ENCODE data around the gene XYLT1. TPM values are rescaled to one million over a fixed set of nuclear protein-coding genes. Genes with fewer than 3 reads are reported as not detected.

XYLT1 gene
- total and polyA plus RNA-seq, 12 donors = 0.29 to 4.0 (median 1.6) TPM

- WGBS, 2 donors = 96 to 97% methylated on average over 10 of the region's 10 CpGs
- no peak for TF ChIP-seq CTCF (IDR thresholded peaks at IDR 0.05)
- peaks cover 0 to 21% (median 0%) of the 10 kb centered on the region in 9 donors for H3K4me1 ChIP-seq
- H3K27me3 ChIP-seq = peaks cover 0 to 10% (median 0%) of the 10 kb centered on the region in 7 donors
- DNase-seq (no peak), ATAC-seq (no peak)
- intact Hi-C loops (cut with DNase I) = loop anchor here in 8 of 10 donors (5.0 to 10.0 kb wide), 4 partner anchors 136 to 191 kb away; no protein-coding TSS in a partner anchor
- H3K27ac ChIP-seq = no peak overlapping the region
- no peak overlapping the region for H3K4me3 ChIP-seq
- H3K9me3 ChIP-seq = no peaks in the 10 kb centered on the region
- no peaks in the 10 kb centered on the region for H3K36me3 ChIP-seq
These were observed 194.2 kb downstream of the XYLT1 start for GRCh38 chr16:17276610-17277009.

DNA sequence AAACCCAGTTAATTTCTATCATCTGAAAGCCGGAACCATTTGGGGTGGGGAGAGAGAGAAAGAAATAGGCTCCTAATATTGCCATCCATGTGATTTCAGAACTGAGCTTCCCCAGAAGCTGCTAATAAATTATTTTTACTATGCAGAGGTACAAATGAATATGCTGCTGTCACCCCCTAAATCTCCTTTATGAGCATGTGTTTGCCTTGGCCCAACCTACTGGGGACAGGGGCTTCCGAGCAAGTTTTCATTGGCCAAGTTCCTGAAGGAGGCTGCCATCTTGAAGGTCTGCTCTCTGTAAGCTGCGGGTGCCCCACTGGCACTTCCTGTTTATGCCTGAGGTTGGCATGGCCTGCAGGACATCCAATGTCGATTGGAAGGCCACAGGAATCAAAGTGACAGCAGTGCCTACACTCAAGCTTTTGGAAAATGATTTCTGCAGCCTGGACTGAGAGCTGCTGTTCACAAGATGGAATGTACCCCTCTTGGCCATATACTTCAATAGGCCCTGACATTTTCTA is 194.7 kb downstream of the XYLT1 start:
- H3K27ac ChIP-seq = no peak overlapping the region
- WGBS, 2 donors = 73 to 76% methylated on average over 4 of the region's 4 CpGs

DNA sequence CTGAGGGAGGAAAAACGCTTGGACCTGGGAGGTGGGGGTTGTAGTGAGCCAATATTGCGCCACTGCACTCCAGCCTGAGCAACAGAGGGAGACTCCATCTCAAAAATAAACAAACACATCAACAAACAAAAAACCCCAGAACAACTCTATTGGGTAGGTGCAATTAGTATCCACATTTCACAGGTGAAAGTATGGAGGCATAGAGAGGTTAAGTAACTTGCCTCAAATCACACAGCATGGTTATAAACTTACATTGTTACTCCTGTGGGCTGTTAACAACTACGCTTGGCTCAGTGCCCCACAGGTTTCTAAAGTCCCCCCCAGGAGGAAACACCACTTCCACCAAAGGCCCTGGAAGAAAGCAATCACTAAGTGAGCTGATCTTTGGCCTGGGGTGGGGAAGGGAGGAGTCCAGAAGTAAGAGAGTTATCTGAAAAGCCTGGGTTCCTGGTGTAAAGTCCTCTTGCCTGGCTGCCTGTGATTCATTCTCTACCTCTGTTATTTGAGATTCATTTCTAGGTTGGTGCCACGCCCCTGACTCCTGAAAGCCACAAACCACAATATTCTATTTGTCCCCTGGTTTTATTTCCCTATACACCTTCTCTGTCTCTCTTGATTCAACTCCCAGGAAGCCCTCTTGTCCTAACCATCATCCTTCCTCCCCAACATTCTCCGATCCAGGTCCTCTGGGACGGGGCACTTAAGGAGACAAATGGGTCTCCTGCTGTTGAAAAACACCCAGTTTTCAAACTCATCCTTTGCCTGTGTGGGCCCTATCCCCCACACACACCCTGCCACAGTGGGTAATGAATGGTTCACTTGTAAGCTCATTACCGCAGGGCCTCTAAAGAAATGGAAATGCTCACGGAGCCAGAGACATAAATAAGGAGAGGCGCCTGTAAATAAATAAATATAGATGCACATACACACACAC is 195.4 kb downstream of the XYLT1 start:
- Histone ChIP-seq H3K4me3 (no peak overlapping the region), H3K36me3 (no peaks in the 10 kb centered on the region), H3K27me3 (peaks cover 0 to 8% (median 0%) of the 10 kb centered on the region in 7 donors), H3K27ac (no peak overlapping the region), H3K4me1 (peaks cover 0 to 26% (median 4%) of the 10 kb centered on the region in 9 donors), H3K9me3 (no peaks in the 10 kb centered on the region)
- intact Hi-C loops (cut with DNase I) = loop anchor here in 8 of 10 donors (5.0 to 10.0 kb wide), 4 partner anchors 137 to 192 kb away; no protein-coding TSS in a partner anchor
- DNase-seq (no peak), ATAC-seq (no peak)
- WGBS, 2 donors = 85 to 92% methylated on average over 9 of the region's 9 CpGs
- TF ChIP-seq CTCF (IDR thresholded peaks at IDR 0.05) = no peak

More for the DNA sequence above, 194.7 kb downstream of the XYLT1 start:
- Histone ChIP-seq H3K9me3 (no peaks in the 10 kb centered on the region), H3K36me3 (no peaks in the 10 kb centered on the region), H3K4me3 (no peak overlapping the region), H3K27me3 (peaks cover 0 to 8% (median 0%) of the 10 kb centered on the region in 7 donors), H3K4me1 (peaks cover 0 to 21% (median under 1%) of the 10 kb centered on the region in 9 donors)
- intact Hi-C loops (cut with DNase I) = loop anchor here in 8 of 10 donors (5.0 to 10.0 kb wide), 4 partner anchors 136 to 191 kb away; no protein-coding TSS in a partner anchor
- DNase-seq (no peak), ATAC-seq (no peak)
- no peak for TF ChIP-seq CTCF (IDR thresholded peaks at IDR 0.05)

DNA sequence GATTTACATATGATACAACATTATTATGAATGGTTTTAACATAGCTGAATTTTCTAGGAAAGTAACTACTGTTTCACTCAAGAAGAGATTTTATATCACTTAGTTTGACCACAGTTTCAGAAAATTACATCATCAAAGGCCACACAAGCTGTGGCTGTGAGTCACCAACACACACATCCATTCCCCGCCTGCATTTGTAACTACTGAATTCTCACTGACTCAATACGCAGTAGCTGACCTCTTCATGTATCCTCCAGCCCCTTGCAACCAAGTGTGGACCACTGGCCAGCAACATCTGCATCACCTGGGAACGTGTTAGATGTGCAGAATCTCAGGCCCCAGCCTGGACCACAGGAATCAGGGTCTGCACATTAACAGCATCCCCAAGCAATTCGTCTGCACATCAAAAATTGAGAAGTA is 197.6 kb downstream of the XYLT1 start:
- no peak for TF ChIP-seq CTCF (IDR thresholded peaks at IDR 0.05)
- H3K4me3 ChIP-seq = no peak overlapping the region
- intact Hi-C loops (cut with DNase I) = loop anchor here in 3 of 10 donors (10.0 kb wide), 1 partner anchor 192 kb away; no protein-coding TSS in a partner anchor
- no peaks in the 10 kb centered on the region for H3K9me3 ChIP-seq
- no peak for DNase-seq
- no peaks in the 10 kb centered on the region for H3K27me3 ChIP-seq
- ATAC-seq = peak in 3 of 8 donors; percentile 27 to 47 (median 44)
- peaks cover 0 to 26% (median 4%) of the 10 kb centered on the region in 9 donors for H3K4me1 ChIP-seq
- no peaks in the 10 kb centered on the region for H3K36me3 ChIP-seq
- no peak overlapping the region for H3K27ac ChIP-seq
- 84 to 88% methylated on average over 4 of the region's 4 CpGs for WGBS, 2 donors

All from heart right ventricle (tissue), 16 donors.